Measurements from ENCODE around the gene CSPG4. TPM values are rescaled to one million over a fixed set of nuclear protein-coding genes. Genes with fewer than 3 reads are reported as not detected.

The CSPG4 gene
- total and polyA plus RNA-seq, 2 of the 8 experiments (the other 6 are each of a cell fraction or from before 2014, with no cell fraction given): 1.4 to 3.0 TPM

DNA sequence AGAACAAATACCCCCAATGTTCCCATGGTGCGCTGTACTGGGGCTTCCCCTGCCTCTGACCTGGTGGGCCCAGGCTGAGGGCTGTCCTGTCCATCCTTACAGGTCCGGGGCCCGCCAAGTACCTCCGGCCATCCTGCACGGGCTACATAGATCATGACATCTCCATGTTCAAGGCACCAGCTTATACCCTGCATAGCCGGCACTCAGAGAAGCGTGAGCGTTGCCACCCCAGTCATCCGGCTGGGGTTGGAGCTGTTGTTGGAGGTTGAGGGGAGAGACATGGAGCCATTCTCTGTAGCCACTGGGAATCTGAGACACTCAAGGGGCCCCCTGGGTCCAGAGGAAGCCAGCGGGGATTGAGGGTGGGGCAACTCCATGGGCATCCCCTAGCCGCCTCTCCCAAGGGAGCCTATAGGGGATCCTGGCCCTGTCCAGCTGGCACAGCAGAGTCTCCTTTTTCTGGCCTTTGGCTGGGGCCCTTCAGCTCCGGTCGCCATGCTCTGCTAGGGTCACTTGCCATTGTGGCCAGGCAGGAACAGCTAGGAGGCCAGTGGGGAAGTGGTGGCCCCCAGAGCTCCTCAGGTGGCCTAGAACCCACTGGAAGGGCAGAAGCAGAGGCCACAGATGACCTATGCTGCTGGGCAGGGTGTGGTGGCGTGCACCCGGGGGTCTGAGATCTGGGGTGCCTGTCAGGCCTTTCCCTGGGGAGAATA lies 12.5 kb upstream of the CSPG4 start:
- no peak overlapping the region for H3K27ac ChIP-seq (ENCODE audit: low read depth, low read length)
- POLR2A ChIA-PET (ENCODE audit: partially characterized antibody): interaction anchor here (0.5 to 1.2 kb wide), 4 partner anchors 11 to 284 kb away, joined by 3 to 5 read pairs (median 3); no protein-coding TSS in a partner anchor
- TF ChIP-seq BCL11A (IDR thresholded peaks at IDR 0.05; ENCODE audit: low read depth in 2 of 2, low read length in 2 of 2) (no peak), CREB1 (IDR thresholded peaks at IDR 0.05) (no peak), MAFK (IDR thresholded peaks at IDR 0.05; ENCODE audit: low read depth, low read length) (no peak), CHD1 (IDR thresholded peaks at IDR 0.05; ENCODE audit: low read depth, low read length) (no peak), SAP30 (IDR thresholded peaks at IDR 0.05; ENCODE audit: insufficient read depth, insufficient replicate concordance, low read length) (no peak), TCF12 (IDR thresholded peaks at IDR 0.05; ENCODE audit: low read depth, low read length) (no peak), SP1 (IDR thresholded peaks at IDR 0.05; ENCODE audit: low read depth, low read length) (no peak), RXRA (IDR thresholded peaks at IDR 0.05; ENCODE audit: insufficient read depth, low read depth, low read length) (no peak), CBX8 (IDR thresholded peaks at IDR 0.05; ENCODE audit: borderline replicate concordance, low read depth, low read length) (no peak), KDM4A (IDR thresholded peaks at IDR 0.05; ENCODE audit: low read depth, low read length, severe bottlenecking) (no peak), JUND (IDR thresholded peaks at IDR 0.05; ENCODE audit: low read length) (no peak), CHD2 (IDR thresholded peaks at IDR 0.05; ENCODE audit: low read length) (no peak)
- TF ChIP-seq, protein P1, sequence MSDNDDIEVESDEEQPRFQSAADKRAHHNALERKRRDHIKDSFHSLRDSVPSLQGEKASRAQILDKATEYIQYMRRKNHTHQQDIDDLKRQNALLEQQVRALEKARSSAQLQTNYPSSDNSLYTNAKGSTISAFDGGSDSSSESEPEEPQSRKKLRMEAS (IDR thresholded peaks at IDR 0.05): no peak

More for the DNA sequence above, 12.5 kb upstream of the CSPG4 start:
- H3K4me3 ChIP-seq (ENCODE audit: extremely low read depth in 1 of 4, insufficient read depth in 2 of 4, low read depth in 3 of 4, low read length in 4 of 4): no peak overlapping the region
- H2BK15ac ChIP-seq (ENCODE audit: low read length): no peak overlapping the region
- no peak overlapping the region for H2BK120ac ChIP-seq (replicated peaks; ENCODE audit: low read depth, low read length)
- no peak overlapping the region for H2BK5ac ChIP-seq (ENCODE audit: low read depth, low read length)
- no peak overlapping the region for H3K9ac ChIP-seq (replicated peaks in 1 of 4; ENCODE audit: extremely low read depth in 1 of 4, low read depth in 3 of 4, low read length in 3 of 4)
- no peaks in the 10 kb centered on the region for H3K79me2 ChIP-seq (ENCODE audit: control insufficient read depth in 1 of 2, insufficient read depth in 2 of 2, low read length in 2 of 2)
- H4K5ac ChIP-seq (ENCODE audit: insufficient read length, low read depth, low read length): no peak overlapping the region
- WGBS, 2 experiments (ENCODE audit: extremely low coverage in 1 of 2, insufficient coverage in 1 of 2, insufficient read length in 1 of 2, insufficient replicate concordance in 2 of 2, low coverage in 1 of 2, low lambda C conversion rate in 2 of 2, missing lambda C conversion rate in 1 of 2): 82% methylated on average over 15 of the region's 15 CpGs; no CpG with 5 or more reads in 1 of the 2 experiments
- H2AFZ ChIP-seq (ENCODE audit: low read length): no peak overlapping the region
- DNase-seq (ENCODE audit: low read depth in 1 of 2, low spot score in 2 of 2) (no peak), FAIRE-seq (no peak)
- no peak overlapping the region for H3K4ac ChIP-seq (replicated peaks; ENCODE audit: insufficient read length, low read depth, low read length)
- no peak overlapping the region for H3K23ac ChIP-seq (ENCODE audit: insufficient read length)
- no peaks in the 10 kb centered on the region for H3K9me3 ChIP-seq (ENCODE audit: insufficient read depth in 2 of 2, low read depth in 1 of 2, low read length in 1 of 2)
- no peaks in the 10 kb centered on the region; a peak in 3 of 7 replicates for H3K27me3 ChIP-seq (replicated peaks in 1 of 4; ENCODE audit: control insufficient read depth in 3 of 4, extremely low read depth in 1 of 4, insufficient read depth in 3 of 4, low read length in 3 of 4)
- H4K91ac ChIP-seq (replicated peaks; ENCODE audit: insufficient read length, low read length): no peak overlapping the region
- no peak overlapping the region for H2BK12ac ChIP-seq (ENCODE audit: low read depth, low read length)
- no peak overlapping the region for H4K8ac ChIP-seq (ENCODE audit: extremely low read depth, insufficient read depth, low read length)
- no peak overlapping the region for H2AK5ac ChIP-seq (ENCODE audit: low read depth, low read length)
- no peak overlapping the region; the same call in 1 of the 2 replicates for H3K18ac ChIP-seq (ENCODE audit: extremely low read depth, low read length)
- H3K23me2 ChIP-seq (ENCODE audit: low read depth, low read length): no peaks in the 10 kb centered on the region
- no peak overlapping the region for H3K14ac ChIP-seq (ENCODE audit: insufficient read length)
- no peaks in the 10 kb centered on the region; the same call in 1 of the 2 replicates for H3K79me1 ChIP-seq (ENCODE audit: low read depth, low read length)
- no peak overlapping the region for H3K4me2 ChIP-seq (ENCODE audit: insufficient read depth in 1 of 2, low read depth in 2 of 2, low read length in 2 of 2)
- H3K4me1 ChIP-seq (replicated peaks in 1 of 4; ENCODE audit: control insufficient read depth in 3 of 4, insufficient read depth in 4 of 4, low read length in 3 of 4): no peaks in the 10 kb centered on the region; a peak in 1 of 7 replicates
- no peak overlapping the region for H3K56ac ChIP-seq (replicated peaks; ENCODE audit: insufficient read length, low read depth, low read length)
- no peak overlapping the region for H2BK20ac ChIP-seq (ENCODE audit: low read length)
- CTCF ChIA-PET (ENCODE audit: partially characterized antibody): interaction anchor here (0.9 to 15.3 kb wide), 8 partner anchors 7 to 127 kb away, joined by 3 to 224 read pairs (median 10); partner anchors contain the start of gene CSPG4
- no peaks in the 10 kb centered on the region for H3K36me3 ChIP-seq (ENCODE audit: control insufficient read depth in 2 of 4, insufficient read depth in 4 of 4, low read length in 3 of 4)
- peaks cover 0 to 2% of the 10 kb centered on the region in 2 experiments for H4K20me1 ChIP-seq (replicated peaks in 1 of 2; ENCODE audit: control insufficient read depth in 1 of 2, insufficient read depth in 2 of 2, low read length in 2 of 2)

Data from H1 (cell line).